HG03097 (cell line): Measurements from ENCODE around the gene PTPRS.
"Not testable (repeated sequence)": the region's sequence is repeated elsewhere in the genome, so short reads cannot be mapped to it uniquely, and the experiment has no call there.

Source experiments
- ATAC-seq: cut with Tn5 transposase; IDR thresholded peaks from one replicate; pipeline ENCODE4 v1.9.1; 2021; ENCODE audit not compliant: unreplicated experiment, low FRiP score

PTPRS gene

GRCh38 chr19:5340637-5341447, at the start of gene PTPRS:
Gene PTPRS (minus strand): TSS chr19:5340812. CDS start chr19:5286140, 54,672 bp downstream.
- ATAC-seq: no peak

DNA sequence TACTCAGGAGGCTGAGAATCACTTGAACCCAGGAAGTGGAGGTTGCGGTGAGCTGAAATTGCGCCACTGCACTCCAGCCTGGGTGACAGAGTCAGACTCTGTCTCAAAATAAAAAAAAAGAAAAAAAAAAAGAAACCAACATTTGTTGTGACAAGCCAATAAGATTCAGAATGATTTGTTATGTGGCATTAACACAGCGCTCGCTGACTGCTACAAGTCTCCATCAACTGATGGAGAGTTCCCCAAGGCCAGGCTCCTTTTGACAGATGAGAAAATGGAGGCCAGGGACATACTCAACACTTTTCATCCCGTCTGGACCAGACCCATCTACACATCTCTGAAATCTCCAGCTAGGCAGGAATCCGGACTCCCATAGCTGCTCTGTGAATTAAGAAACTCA, 48.7 kb upstream of the PTPRS start:
- ATAC-seq: no peak

GRCh38 chr19:5387472-5387871, 46.9 kb upstream of the PTPRS start:
- no peak for ATAC-seq

DNA sequence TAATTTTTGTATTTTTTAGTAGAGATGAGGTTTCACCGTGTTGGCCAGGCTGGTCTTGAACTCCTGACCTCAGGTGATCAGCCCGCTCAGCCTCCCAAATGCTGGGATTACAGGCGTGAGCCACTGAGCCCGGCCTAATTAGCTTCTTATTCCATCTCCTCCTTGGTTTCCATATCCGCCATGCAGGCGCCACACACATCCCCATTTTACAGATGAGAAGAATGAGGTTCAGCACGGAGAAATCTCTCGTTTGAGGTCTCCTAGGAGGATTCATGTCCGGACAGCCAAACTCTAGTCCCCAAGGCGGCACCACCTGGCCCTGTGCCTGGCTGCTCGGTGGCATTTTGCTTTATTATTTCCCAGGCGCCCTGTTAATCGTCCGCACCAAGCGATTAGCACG, 46.2 kb upstream of the PTPRS start:
- no peak for ATAC-seq

GRCh38 chr19:5381197-5381596, 40.6 kb upstream of the PTPRS start:
- ATAC-seq: not testable (repeated sequence)

DNA sequence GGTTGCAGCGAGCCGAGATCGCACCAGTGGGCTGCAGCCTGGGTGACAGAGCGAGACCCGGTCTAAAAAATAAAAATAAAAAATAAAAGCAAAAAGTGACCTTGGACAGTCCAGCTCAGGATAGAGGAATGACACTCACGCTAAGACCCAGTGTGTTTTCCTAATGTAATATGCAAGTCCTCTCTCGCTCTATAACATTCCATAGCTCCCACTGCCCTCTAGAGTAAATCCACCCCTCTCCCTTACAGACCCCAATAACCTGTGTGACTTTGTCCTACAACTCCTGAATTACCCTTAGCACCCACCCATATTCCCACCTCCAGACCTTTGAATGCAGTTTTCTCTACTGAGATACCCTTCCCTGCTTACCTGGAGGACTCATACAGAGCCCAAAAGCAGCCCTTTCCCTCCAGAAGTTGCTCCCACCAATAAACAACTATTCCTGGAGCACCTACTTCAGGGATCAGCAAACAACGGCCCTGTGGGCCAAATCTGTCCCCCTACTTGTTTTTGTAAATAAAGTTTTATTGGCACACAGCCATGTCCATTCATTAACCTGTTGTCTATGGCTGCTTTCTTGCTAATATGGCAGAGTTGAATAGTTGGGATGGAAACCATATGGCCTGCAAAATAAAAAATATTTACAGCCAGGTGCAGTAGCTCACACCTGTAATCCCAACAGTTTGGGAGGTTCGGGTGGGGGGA, 39.8 kb upstream of the PTPRS start:
- ATAC-seq: no peak

GRCh38 chr19:5376928-5377327, 36.3 kb upstream of the PTPRS start:
- ATAC-seq: no peak

- ATAC-seq: no peak
Observed at GRCh38 chr19:5372572-5373200, 32.1 kb upstream of the PTPRS start.

GRCh38 chr19:5369962-5370367, 29.4 kb upstream of the PTPRS start:
- no peak for ATAC-seq

GRCh38 chr19:5369304-5369703, 28.7 kb upstream of the PTPRS start:
- ATAC-seq: no peak

GRCh38 chr19:5367530-5368133, 27.0 kb upstream of the PTPRS start:
- no peak for ATAC-seq

- no peak for ATAC-seq
Observed at GRCh38 chr19:5365905-5366304, 25.3 kb upstream of the PTPRS start.

GRCh38 chr19:5364674-5365073, 24.1 kb upstream of the PTPRS start:
- no peak for ATAC-seq

GRCh38 chr19:5361839-5362238, 21.2 kb upstream of the PTPRS start:
- not testable (repeated sequence) for ATAC-seq

- ATAC-seq: no peak
Observed at GRCh38 chr19:5361407-5361806, 20.8 kb upstream of the PTPRS start.

- no peak for ATAC-seq
Observed at GRCh38 chr19:5360003-5360780, 19.6 kb upstream of the PTPRS start.

DNA sequence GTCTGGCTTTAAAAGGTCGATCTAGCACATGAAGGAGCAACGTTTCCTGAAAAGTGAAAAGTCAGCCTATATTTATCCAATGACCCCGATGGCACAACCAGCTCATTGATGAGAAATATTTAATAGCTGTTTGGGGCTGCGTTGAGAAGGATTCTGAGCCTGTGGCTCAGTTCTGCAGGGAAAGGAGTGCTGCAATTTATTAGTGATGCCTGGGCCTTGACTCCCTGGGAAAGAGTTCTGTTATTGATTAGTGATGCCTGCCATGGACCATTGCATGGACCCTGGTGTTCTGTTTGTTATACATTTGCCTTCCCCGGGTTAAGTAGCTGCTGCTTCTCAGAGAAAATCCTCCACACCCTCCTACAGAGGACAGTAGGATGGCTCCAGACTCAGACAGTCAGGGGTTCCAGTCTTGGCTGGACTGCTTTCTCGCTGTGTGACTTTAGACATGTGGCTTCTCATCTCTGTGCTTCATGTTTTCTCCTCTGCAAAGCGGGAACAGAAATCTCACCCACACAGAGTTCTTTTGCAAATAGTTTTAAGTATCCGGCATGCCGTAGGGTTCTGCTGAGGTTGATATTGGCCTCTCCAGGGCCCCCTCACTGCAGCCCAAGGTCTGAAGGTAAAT, 17.7 kb upstream of the PTPRS start:
- ATAC-seq: no peak

DNA sequence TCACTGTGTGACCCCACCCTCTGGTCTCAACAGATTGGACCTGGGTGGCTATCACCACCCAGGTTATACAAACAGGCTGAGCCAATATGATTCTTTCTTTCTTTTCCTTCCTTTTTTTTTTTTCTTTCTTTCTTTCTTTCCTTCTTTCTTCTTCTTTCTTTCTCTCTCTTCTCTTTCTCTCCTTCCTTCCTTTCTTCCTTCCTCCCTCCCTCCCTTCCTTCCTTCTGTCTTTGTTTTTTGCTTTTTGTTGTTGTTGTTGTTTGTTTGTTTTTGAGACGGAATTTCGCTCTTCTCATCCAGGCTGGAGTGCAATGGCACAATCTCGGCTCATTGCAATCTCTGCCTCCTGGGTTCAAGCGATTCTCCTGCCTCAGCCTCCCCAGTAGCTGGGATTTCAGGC, 17.0 kb upstream of the PTPRS start:
- ATAC-seq: no peak

DNA sequence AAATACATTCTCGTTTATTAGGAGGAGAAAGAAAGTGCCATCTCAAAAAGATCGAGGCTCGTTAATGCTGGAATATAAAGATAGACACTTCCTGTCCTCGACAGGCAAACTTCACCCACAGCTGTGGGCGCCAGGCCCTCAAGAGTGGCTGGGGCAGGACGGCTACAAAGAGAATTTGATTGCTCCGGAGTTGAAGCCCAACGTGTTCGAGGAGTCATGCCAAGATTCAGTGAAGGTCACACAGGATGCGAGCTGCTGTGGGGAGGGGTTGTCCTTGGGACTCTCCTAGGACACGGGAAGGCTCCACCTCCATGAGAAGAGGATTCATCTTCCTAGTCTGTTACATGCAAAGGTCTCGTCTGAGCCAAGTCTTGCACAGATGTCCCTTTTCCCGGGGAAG, 16.3 kb upstream of the PTPRS start:
- ATAC-seq: no peak

DNA sequence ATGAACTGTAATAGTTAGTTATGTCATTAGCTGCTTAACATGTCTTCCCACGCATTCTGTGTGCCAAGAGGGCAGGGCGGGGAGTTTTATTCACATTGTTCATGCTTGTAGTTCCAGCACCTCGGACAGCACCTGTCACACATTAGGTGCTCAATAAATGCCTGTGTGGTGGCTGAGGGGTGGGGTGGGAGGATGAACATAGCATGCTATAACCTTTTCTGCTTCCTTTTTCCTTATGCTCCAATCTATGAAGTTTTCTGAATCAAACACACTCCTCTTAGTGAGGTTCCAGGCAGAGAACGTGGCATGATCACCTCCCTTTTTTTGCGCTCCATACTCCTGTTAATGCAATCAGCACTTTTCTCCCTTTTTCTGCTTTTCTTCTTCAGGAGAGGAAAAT, 15.8 kb upstream of the PTPRS start:
- ATAC-seq: no peak
